ENCODE data around the gene LAMTOR3.

LAMTOR3 gene

GRCh38 chr4:99855678-99856077 lies 38.5 kb downstream of the LAMTOR3 start:
- no peak for TF ChIP-seq CTCF (IDR thresholded peaks at IDR 0.05; ENCODE audit: extremely low read depth, missing control alignments)
- DNase-seq (ENCODE audit: low spot score) = peak; percentile 34

GRCh38 chr4:99853999-99854398 lies 40.2 kb downstream of the LAMTOR3 start:
- DNase-seq (ENCODE audit: low spot score) = no peak
- no peak for TF ChIP-seq CTCF (IDR thresholded peaks at IDR 0.05; ENCODE audit: extremely low read depth, missing control alignments)

GRCh38 chr4:99853190-99853589 lies 41.0 kb downstream of the LAMTOR3 start:
- no peak for TF ChIP-seq CTCF (IDR thresholded peaks at IDR 0.05; ENCODE audit: extremely low read depth, missing control alignments)
- no peak for DNase-seq (ENCODE audit: low spot score)

- peak; percentile 15 for DNase-seq (ENCODE audit: low spot score)
- TF ChIP-seq CTCF (IDR thresholded peaks at IDR 0.05; ENCODE audit: extremely low read depth, missing control alignments) = no peak
Observed at GRCh38 chr4:99852199-99852749, 42.0 kb downstream of the LAMTOR3 start.

- peak; percentile 36 for DNase-seq (ENCODE audit: low spot score)
- no peak for TF ChIP-seq CTCF (IDR thresholded peaks at IDR 0.05; ENCODE audit: extremely low read depth, missing control alignments)
Observed at GRCh38 chr4:99848591-99849001, 45.6 kb downstream of the LAMTOR3 start.

GRCh38 chr4:99847362-99847976 lies 46.8 kb downstream of the LAMTOR3 start:
- DNase-seq (ENCODE audit: low spot score) = peak; percentile 36
- no peak for TF ChIP-seq CTCF (IDR thresholded peaks at IDR 0.05; ENCODE audit: extremely low read depth, missing control alignments)

GRCh38 chr4:99846891-99847290 lies 47.3 kb downstream of the LAMTOR3 start:
- TF ChIP-seq CTCF (IDR thresholded peaks at IDR 0.05; ENCODE audit: extremely low read depth, missing control alignments) = no peak

More at GRCh38 chr4:99846891-99847290, 47.3 kb downstream of the LAMTOR3 start:
- DNase-seq (ENCODE audit: low spot score) = no peak
